ENCODE results near the gene ARL4C.
"Not testable (repeated sequence)": the region's sequence is repeated elsewhere in the genome, so short reads cannot be mapped to it uniquely, and the experiment has no call there.

ARL4C gene

GRCh38 chr2:234472155-234472554, 24.7 kb downstream of the ARL4C start:
- DNase-seq: no peak

GRCh38 chr2:234469972-234470371, 26.9 kb downstream of the ARL4C start:
- DNase-seq: no peak

- no peak for DNase-seq
These were observed 27.5 kb downstream of the ARL4C start for GRCh38 chr2:234469251-234469845.

GRCh38 chr2:234468503-234468902, 28.4 kb downstream of the ARL4C start:
- DNase-seq: no peak

- no peak for DNase-seq
These were observed 29.6 kb downstream of the ARL4C start for GRCh38 chr2:234467289-234467688.

GRCh38 chr2:234464291-234464645, 32.6 kb downstream of the ARL4C start:
- DNase-seq: no peak

GRCh38 chr2:234463626-234464290, 33.1 kb downstream of the ARL4C start:
- no peak for DNase-seq

GRCh38 chr2:234462218-234462992, 34.5 kb downstream of the ARL4C start:
- DNase-seq: no peak

GRCh38 chr2:234459401-234460009, 37.4 kb downstream of the ARL4C start:
- DNase-seq: no peak

GRCh38 chr2:234458466-234458865, 38.4 kb downstream of the ARL4C start:
- DNase-seq: no peak

- no peak for DNase-seq
These were observed 39.5 kb downstream of the ARL4C start for GRCh38 chr2:234457421-234457820.

- not testable (repeated sequence) for DNase-seq
These were observed 41.6 kb downstream of the ARL4C start for GRCh38 chr2:234455246-234455645.

- DNase-seq: no peak
These were observed 42.4 kb downstream of the ARL4C start for GRCh38 chr2:234454433-234454832.

- DNase-seq: no peak
These were observed 43.7 kb downstream of the ARL4C start for GRCh38 chr2:234453216-234453615.

- DNase-seq: no peak
These were observed 44.8 kb downstream of the ARL4C start for GRCh38 chr2:234451852-234452625.

GRCh38 chr2:234451242-234451641, 45.6 kb downstream of the ARL4C start:
- no peak for DNase-seq

- DNase-seq: no peak
These were observed 46.3 kb downstream of the ARL4C start for GRCh38 chr2:234450431-234451124.

GRCh38 chr2:234448506-234449184, 48.2 kb downstream of the ARL4C start:
- no peak for DNase-seq

GRCh38 chr2:234447963-234448362, 48.9 kb downstream of the ARL4C start:
- DNase-seq: no peak

- DNase-seq: no peak
These were observed 49.7 kb downstream of the ARL4C start for GRCh38 chr2:234447189-234447588.

- DNase-seq: no peak
These were observed 50.3 kb downstream of the ARL4C start for GRCh38 chr2:234446404-234447076.
